Naive thymus-derived CD8-positive, alpha-beta T cell (primary cell): ENCODE results near the gene NUDT14. TPM values are rescaled to one million over a fixed set of nuclear protein-coding genes. Genes with fewer than 3 reads are reported as not detected.
A peak's percentile ranks its signal among the peaks of the same experiment; 100 is the strongest.

Source experiments
- ATAC-seq, 2 donors: fragments of 150-1000 bp; cut with Tn5 transposase in 1 of 2; sonication (Bioruptor Pico), chemical (Tn5 transposase) in 1 of 2; 1 replicate in 1 of 2; 2 replicates in 1 of 2; pipeline ENCODE4 v1.10.0; 2021; ENCODE audit warnings: mild to moderate bottlenecking in 2 of 2, moderate library complexity in 2 of 2
- POLR2A ChIA-PET: fragments of 350-600 bp; sonication (Branson Sonifier 250); formaldehyde crosslinking; loops from one replicate; lab custom pipeline; 2021; ENCODE audit warnings: antibody characterized with exemption; lab: Charles Lee
- DNase-seq, 10 donors: peaks; one replicate each; pipeline versions ENCODE4 v3.0.0 to v3.0.0-alpha.2; 2020 to 2022
- H3K27ac Mint-ChIP-seq, 10 donors: one replicate each; pipeline ENCODE4 v1.8.0; 2020 to 2022; ENCODE audit warnings: mild to moderate bottlenecking in 10 of 10, mixed read lengths in 10 of 10, moderate library complexity in 4 of 10, inconsistent platforms in 1 of 10
- H3K27me3 Mint-ChIP-seq, 5 donors: one replicate each; pipeline ENCODE4 v1.8.0; 2021 to 2022; ENCODE audit warnings: mixed read lengths in 5 of 5
- H3K36me3 Mint-ChIP-seq, 3 donors: one replicate each; pipeline ENCODE4 v1.8.0; 2020 to 2022; ENCODE audit warnings: mixed read lengths in 3 of 3, mild to moderate bottlenecking in 2 of 3, inconsistent platforms in 1 of 3
- H3K4me1 Mint-ChIP-seq, 4 donors: one replicate each; pipeline ENCODE4 v1.8.0; 2021 to 2022; ENCODE audit warnings: mixed read lengths in 4 of 4
- H3K4me3 Mint-ChIP-seq, 10 donors: one replicate each; pipeline ENCODE4 v1.8.0; 2020 to 2022; ENCODE audit warnings: mild to moderate bottlenecking in 10 of 10, mixed read lengths in 10 of 10, moderate library complexity in 6 of 10, inconsistent platforms in 1 of 10
- H3K9me3 Mint-ChIP-seq, 9 donors: one replicate each; pipeline ENCODE4 v1.8.0; 2020 to 2022; ENCODE audit warnings: mixed read lengths in 9 of 9, mild to moderate bottlenecking in 3 of 9, inconsistent platforms in 1 of 9, moderate library complexity in 1 of 9
- polyA plus RNA-seq, 3 donors: library from polyadenylated mRNA; unstranded; fragments of 300-500 nt; fragmentation: Illumina TruSeq; gene quantifications; one replicate each; pipeline ENCODE4 v1.2.3, GENCODE V29; 2021
- total RNA-seq, 8 experiments: library from RNA in 2 of 8; stranded (reverse) in 2 of 8; gene quantifications; one replicate each; pipeline ENCODE4 v1.2.3 and lab custom pipeline; 2021 to 2026

NUDT14 gene
- total and polyA plus RNA-seq, 5 experiments from 2014 or later = 9.5 to 18.8 (median 10.8) TPM

DNA sequence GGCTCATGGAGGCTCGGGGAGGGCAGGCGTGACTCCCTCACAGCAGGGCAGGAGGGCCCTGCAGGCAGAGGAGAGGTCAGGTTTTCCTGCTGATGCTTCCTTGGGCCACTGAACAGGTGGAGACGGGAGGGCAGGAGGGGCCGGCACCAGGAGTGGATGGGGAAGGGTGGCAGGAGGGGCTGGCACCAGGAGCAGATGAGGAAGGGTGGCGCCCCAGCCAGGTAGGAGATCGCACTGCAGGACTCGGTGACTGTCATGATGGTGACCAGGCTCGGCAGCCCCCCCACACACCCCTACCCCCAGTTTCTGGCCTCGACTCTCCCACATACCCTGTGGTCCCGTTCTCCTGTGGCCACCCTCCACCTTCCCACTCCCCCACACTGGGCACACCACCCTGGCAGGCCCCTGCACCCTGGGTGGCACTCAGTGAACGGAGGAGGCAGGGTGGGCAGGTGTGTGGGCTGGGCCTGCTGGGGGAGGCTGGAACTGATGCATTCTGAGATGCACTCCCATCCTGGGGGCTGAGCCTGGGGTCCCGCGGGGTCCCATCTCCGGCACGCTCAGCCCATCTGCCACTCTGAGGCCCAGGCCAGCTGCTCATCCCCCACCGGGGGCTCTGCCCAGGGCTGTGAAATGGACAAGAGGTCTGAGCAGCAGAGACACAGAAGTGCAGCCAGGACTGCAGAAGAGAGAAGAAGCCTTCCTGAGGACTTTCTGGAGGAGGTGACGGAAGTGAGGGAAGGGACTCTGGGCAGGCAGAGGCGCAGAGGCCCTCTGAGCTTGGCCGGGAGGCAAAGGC, 2.8 kb downstream of the NUDT14 start:
- ATAC-seq (no peak), DNase-seq (no peak)
- H3K27ac Mint-ChIP-seq = peak overlapping the region in 4 of 10 donors; percentile 24 to 66 (median 34)
- H3K9me3 Mint-ChIP-seq = no peaks in the 10 kb centered on the region
- H3K27me3 Mint-ChIP-seq = no peaks in the 10 kb centered on the region
- no peaks in the 10 kb centered on the region for H3K36me3 Mint-ChIP-seq
- POLR2A ChIA-PET = no interaction called here
- H3K4me1 Mint-ChIP-seq = peaks cover 11 to 41% (median 28%) of the 10 kb centered on the region in 4 donors
- H3K4me3 Mint-ChIP-seq = peak overlapping the region in 5 of 10 donors; percentile 18 to 62 (median 39)

DNA sequence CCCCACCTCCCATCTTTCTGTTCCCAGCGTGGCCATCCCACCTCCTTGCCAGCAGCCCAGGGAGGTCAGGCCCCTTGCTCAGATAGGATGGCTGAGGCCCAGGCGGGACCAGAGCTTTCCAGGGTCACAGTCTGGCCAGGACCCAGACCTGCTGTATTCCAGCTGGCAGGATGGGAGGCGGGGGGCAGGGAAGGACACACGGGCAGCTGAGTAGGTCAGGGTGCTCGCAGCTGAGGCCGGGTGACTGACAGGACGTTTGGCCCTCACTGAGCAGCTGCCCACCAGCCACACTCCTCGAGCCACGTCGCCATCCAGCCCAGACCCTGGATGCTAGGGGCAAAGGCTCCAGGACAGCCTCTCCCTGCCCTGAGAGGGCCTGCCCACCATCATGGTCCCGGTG, 4.0 kb downstream of the NUDT14 start:
- POLR2A ChIA-PET = no interaction called here
- H3K4me1 Mint-ChIP-seq = peaks cover 6 to 30% (median 26%) of the 10 kb centered on the region in 4 donors
- H3K4me3 Mint-ChIP-seq = no peak overlapping the region

DNA sequence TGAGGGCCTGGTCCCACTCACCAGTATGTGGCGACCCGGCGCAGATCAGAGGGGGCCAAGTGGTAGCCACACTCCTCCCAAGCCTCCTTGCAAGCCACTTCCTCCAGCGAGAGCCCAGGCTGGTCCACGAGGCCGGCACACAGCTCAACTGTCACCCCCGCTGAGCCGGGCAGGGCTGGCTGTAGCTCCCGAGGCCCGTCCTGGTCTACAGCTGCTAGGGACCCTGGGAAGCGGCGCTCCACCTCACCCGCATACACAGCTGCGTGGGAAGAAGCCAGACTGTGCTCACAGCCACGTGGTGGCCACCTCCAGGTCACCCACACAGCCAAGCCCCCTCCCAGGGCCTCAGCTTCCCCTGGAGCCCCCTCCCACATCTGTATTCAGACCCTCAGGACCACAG, 4.6 kb downstream of the NUDT14 start:
- DNase-seq (no peak), ATAC-seq (no peak)
- Mint-ChIP-seq H3K36me3 (no peaks in the 10 kb centered on the region), H3K4me3 (no peak overlapping the region), H3K9me3 (no peaks in the 10 kb centered on the region), H3K27me3 (no peaks in the 10 kb centered on the region), H3K4me1 (peaks cover 7 to 32% (median 28%) of the 10 kb centered on the region in 4 donors), H3K27ac (peak overlapping the region in 1 of 10 donors; percentile 25)
- POLR2A ChIA-PET = no interaction called here

More for the DNA sequence above, 4.0 kb downstream of the NUDT14 start:
- H3K9me3 Mint-ChIP-seq = no peaks in the 10 kb centered on the region
- H3K36me3 Mint-ChIP-seq = no peaks in the 10 kb centered on the region
- H3K27ac Mint-ChIP-seq = no peak overlapping the region
- H3K27me3 Mint-ChIP-seq = no peaks in the 10 kb centered on the region
- ATAC-seq (no peak), DNase-seq (no peak)

DNA sequence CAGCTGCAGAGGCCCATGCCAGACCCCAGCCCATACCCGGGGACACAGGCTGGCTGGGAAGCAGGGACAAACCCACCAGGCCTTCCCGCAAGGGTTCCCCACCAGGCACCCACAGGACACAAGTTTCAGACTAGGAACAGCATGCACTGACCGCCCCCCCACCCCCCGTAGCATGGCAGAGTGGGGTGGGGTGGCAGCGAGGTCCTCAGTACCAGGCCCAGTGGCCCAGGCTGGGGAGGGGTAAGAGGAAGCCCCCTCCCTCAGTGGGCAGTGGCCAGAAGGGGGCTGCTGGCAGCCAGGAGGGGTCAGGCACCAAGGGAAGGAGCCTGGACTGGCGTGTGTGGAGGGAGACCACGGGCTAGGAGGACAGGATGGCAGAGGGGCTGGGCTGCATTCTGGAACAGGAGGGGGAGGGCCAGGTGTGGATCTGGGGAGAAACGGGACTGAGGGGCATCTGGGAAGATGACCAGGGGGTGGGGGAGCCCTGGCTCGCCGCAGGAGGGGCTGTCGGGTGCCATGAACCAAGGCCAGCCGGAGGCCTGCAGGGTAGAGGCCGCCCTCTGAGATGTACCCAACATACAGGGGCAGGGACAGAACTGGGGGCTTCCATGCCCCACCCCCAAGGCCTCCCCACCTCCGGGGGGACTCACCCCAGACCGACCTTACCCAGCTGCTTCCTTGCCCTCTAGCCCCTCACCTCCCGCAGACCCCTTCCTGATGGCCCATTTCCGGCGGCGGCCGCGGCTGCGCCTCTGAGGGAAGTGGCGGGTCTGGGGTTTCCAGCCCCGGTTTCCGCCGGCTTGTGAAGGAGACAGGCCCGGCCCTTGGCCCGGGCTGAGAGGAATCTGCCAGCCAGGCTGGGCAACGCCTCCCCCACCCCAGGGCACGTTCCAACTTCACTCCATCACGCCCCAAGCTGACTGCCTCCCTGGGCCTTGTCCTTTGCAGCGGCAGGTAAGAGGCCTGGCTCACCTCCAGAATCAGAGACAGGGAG, 6.9 kb downstream of the NUDT14 start:
- H3K9me3 Mint-ChIP-seq = no peaks in the 10 kb centered on the region
- peak overlapping the region in 3 of 10 donors; percentile 50 to 74 (median 62) for H3K27ac Mint-ChIP-seq
- POLR2A ChIA-PET = no interaction called here
- H3K27me3 Mint-ChIP-seq = peaks cover 0 to 12% (median 8%) of the 10 kb centered on the region in 5 donors
- H3K4me3 Mint-ChIP-seq = peak overlapping the region in 8 of 10 donors; percentile 8 to 56 (median 48)
- DNase-seq = peak in 4 of 10 donors; percentile 20 to 41 (median 32)
- peak; percentile 69 to 78 for ATAC-seq
- peaks cover 0 to 3% (median 0%) of the 10 kb centered on the region in 3 donors for H3K36me3 Mint-ChIP-seq
- peaks cover 11 to 44% (median 34%) of the 10 kb centered on the region in 4 donors for H3K4me1 Mint-ChIP-seq

DNA sequence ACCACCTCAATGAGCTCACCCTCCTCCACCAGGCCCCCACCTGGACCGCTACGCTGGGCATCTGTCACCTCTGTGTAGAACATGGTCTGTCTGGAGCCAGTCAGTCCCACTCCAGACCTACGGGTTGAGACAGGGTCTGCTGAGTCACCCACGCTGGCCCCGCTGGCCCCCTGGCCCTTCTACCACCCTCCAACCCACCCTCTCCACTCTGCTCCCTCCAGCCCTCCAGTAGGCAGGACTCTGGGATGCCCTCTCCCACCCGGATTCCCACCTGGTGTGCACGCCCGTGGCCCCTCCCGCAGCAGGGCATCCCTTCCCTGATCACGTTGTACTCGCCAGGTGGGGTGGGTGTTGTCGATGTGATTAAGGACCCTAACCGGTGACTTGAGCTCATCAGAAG, 8.0 kb downstream of the NUDT14 start:
- Mint-ChIP-seq H3K9me3 (no peaks in the 10 kb centered on the region), H3K27ac (no peak overlapping the region), H3K27me3 (peaks cover 0 to 14% (median 10%) of the 10 kb centered on the region in 5 donors), H3K4me3 (no peak overlapping the region), H3K4me1 (peaks cover 11 to 44% (median 35%) of the 10 kb centered on the region in 4 donors), H3K36me3 (peaks cover 0 to 3% (median 0%) of the 10 kb centered on the region in 3 donors)
- no peak for ATAC-seq
- POLR2A ChIA-PET = interaction anchor here (0.7 kb wide), 1 partner anchor 75 kb away, joined by 3 read pairs; the partner anchor contains the start of gene BTBD6
- no peak for DNase-seq

DNA sequence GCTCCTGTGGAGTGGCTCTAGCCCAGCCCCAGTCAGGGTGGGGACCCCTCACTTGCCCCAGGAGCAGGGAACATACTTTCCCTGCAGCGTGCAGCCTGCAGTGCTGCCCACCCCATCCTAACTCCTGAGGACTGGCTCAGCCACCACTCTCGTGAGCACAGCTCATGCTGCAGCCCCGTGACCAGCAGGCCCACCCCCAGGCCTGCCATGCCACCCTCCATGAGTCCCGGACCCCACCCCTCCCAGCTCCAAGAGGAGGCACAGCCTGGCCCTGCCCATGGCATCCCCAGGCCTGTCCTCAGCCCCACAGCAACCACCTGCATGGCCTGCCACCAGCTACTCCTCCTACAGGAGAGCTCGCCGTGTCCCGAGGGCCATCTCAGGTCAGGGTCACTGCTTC, 8.6 kb downstream of the NUDT14 start:
- DNase-seq (no peak), ATAC-seq (no peak)
- H3K9me3 Mint-ChIP-seq = no peaks in the 10 kb centered on the region
- peak overlapping the region in 1 of 10 donors; percentile 4 for H3K4me3 Mint-ChIP-seq
- peaks cover 0 to 3% (median 0%) of the 10 kb centered on the region in 3 donors for H3K36me3 Mint-ChIP-seq
- H3K27ac Mint-ChIP-seq = no peak overlapping the region
- POLR2A ChIA-PET = interaction anchor here (0.7 kb wide), 1 partner anchor 76 kb away, joined by 3 read pairs; the partner anchor contains the start of gene BTBD6
- peaks cover 0 to 14% (median 10%) of the 10 kb centered on the region in 5 donors for H3K27me3 Mint-ChIP-seq
- peaks cover 11 to 44% (median 33%) of the 10 kb centered on the region in 4 donors for H3K4me1 Mint-ChIP-seq

DNA sequence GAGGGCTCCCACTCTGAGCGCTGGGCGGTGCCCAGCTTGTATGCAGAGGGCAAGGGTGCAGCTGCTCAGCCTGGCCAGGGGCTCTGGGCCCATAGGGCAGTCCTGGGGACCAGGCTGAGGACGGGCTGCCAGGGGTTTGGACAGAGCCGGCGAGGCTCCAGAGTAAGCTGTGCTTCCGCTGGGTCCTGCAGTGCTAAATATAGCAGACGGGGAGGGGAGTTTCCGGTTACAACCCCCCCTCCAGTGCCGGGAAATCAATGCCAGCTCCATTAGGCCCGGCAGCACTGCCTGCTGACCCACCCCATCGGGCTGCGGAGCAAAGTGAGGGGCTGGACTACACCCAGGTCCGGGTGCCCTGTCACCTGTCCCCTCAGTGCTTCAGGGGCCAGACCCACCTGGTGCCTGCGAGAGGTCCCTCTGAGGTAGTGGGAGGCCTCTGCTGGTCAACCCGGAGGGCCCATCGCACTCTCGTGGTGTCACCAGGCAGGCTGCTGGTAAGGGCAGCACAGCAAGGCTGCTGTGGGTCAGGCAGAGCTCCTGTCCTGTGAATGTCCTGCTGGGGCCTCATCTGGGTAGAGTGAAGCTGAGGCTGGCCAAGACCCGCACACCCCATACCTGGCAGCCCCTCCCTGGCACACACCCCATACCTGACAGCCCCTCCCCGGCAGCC, 10.0 kb downstream of the NUDT14 start:
- Mint-ChIP-seq H3K4me3 (peak overlapping the region in 1 of 10 donors; percentile 20), H3K27ac (peak overlapping the region in 1 of 10 donors; percentile 9), H3K36me3 (peaks cover 0 to 3% (median 0%) of the 10 kb centered on the region in 3 donors), H3K4me1 (peaks cover 12 to 36% (median 31%) of the 10 kb centered on the region in 4 donors), H3K9me3 (no peaks in the 10 kb centered on the region), H3K27me3 (peaks cover 2 to 21% (median 17%) of the 10 kb centered on the region in 5 donors)
- POLR2A ChIA-PET = no interaction called here
- DNase-seq = no peak
- ATAC-seq = no peak

DNA sequence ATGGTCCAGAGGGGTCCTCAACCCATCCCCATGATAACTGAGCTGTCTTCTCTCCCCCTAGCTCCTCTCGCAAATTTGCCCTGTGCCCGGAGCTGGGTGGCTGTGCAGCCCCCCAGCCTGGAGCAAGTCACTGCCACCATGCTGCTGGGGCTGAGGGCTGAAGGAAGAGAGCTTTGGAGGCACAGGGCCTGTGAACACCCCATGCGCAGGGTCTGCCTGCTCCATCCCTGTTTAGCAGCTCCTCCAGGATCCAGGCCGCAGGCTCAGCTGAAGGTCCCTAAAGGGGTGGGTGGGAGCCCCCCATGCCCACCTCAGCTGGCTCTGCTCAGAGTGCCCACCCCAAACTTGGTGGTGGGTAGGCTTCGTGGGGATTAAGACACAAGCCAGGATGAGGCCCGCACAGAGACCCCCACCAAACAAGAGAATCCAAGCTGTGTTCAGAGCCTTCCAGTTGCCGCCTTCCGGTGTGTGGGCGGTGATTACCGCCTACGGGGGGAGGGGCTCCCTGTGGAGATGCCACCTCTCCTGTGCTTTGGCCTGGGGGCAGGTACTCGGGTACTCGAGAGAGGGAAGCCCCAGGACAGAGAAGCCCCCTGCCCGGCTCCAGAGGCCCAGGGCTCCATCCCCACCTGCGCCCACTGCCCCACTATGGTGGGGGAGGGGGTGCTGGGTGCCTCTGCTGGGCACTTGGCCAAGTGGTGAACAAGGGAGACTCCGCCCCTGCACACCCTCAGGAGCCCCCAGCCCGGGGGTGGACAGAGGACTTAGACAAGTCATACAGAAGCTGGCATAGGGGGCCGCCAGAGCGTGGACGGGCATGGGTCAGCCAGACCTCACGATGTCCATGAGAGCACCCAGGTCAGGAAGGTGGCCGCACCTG, 11.1 kb downstream of the NUDT14 start:
- Mint-ChIP-seq H3K4me3 (peak overlapping the region; percentile 37 to 87 (median 72)), H3K9me3 (no peaks in the 10 kb centered on the region), H3K4me1 (peaks cover 12 to 35% (median 30%) of the 10 kb centered on the region in 4 donors), H3K27ac (peak overlapping the region in 2 of 10 donors; percentile 10 to 35), H3K27me3 (peaks cover 2 to 25% (median 17%) of the 10 kb centered on the region in 5 donors), H3K36me3 (peaks cover 0 to 3% (median 0%) of the 10 kb centered on the region in 3 donors)
- POLR2A ChIA-PET = interaction anchor here (1.3 kb wide), 1 partner anchor 25 kb away, joined by 4 read pairs; no protein-coding TSS in a partner anchor
- ATAC-seq = no peak
- DNase-seq = no peak

DNA sequence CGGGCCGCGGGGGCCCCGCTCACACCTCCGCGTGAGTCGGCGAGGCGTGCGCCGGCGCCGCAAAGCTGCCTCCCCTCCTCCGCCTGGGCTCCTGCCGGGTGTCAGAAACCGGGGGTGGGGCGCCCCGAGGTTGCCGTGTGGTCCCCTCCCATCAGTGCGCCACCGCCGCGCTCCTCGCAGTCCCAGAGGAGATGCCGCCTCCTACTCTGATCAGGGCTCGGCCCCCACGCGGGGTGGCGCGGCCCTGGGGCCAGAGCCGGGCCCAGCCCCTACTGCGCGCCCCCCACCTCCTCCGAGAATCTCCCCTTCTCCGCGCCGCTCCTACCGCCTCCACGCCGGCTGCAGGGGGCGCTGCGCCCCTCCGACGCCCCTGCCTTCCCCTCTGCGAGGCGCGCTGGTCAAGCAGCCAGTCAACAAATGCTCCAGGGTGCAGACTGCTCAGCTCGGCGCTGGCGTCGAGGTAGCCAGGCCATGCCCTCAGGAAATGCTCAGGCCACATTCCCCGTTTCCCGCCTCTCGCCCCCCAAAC, 12.1 kb downstream of the NUDT14 start:
- Mint-ChIP-seq H3K27ac (peak overlapping the region in 1 of 10 donors; percentile 10), H3K27me3 (peaks cover 2 to 25% (median 17%) of the 10 kb centered on the region in 5 donors)
- peak; percentile 45 for ATAC-seq

DNA sequence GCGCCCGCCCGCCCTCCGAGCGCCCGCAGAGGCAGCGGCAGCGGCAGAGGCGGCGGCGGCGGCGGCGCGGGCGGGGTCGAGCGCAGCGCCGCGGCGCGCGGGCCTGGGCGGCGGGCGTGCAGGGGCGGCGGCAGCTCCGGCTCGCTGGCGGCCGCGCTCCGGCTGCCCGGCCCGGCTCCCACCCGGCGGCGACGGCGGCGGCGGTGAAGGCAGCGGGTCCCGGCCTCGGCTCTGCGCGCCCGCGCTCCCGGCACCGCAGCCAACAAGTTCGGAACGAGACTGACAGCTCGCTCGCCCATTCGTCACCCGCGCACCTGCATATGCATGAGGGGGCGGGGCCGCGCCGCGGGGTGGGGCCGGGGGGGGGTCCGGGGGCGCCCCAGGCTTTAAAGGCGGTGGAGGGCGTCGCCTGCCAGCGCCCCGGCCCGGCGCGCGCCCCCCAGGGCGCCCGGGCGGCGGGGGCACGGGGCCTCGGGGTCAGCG, 12.6 kb downstream of the NUDT14 start, which contains the start of gene JAG2:
TSS of gene JAG2 (minus strand) at position 281 of the 483 bp plus-strand sequence. CDS start 356 bp downstream, outside the sequence.
- Mint-ChIP-seq H3K9me3 (no peaks in the 10 kb centered on the region), H3K4me1 (peaks cover 8 to 25% (median 19%) of the 10 kb centered on the region in 4 donors), H3K4me3 (peak within 1 kb of the TSS; percentile 37 to 87 (median 74)), H3K27ac (peak within 1 kb of the TSS in 2 of 10 donors; percentile 10 to 35), H3K36me3 (peaks cover 0 to 3% (median 0%) of the 10 kb centered on the region in 3 donors), H3K27me3 (peaks cover 2 to 25% (median 17%) of the 10 kb centered on the region in 5 donors)
- POLR2A ChIA-PET = no interaction called here
- DNase-seq (peak in 4 of 10 donors; percentile 33 to 48 (median 42)), ATAC-seq (peak; percentile 65)

More for the DNA sequence above, 12.1 kb downstream of the NUDT14 start:
- H3K4me1 Mint-ChIP-seq = peaks cover 8 to 25% (median 20%) of the 10 kb centered on the region in 4 donors
- POLR2A ChIA-PET = interaction anchor here (1.3 kb wide), 1 partner anchor 26 kb away, joined by 4 read pairs; no protein-coding TSS in a partner anchor
- H3K9me3 Mint-ChIP-seq = no peaks in the 10 kb centered on the region
- H3K4me3 Mint-ChIP-seq = peak overlapping the region; percentile 32 to 85 (median 70)
- H3K36me3 Mint-ChIP-seq = peaks cover 0 to 3% (median 0%) of the 10 kb centered on the region in 3 donors
- DNase-seq = peak in 3 of 10 donors; percentile 24 to 40 (median 30)
